Posterior vena cava (tissue), 2 donors: ENCODE measurements around the gene SLC25A22. TPM values are rescaled to one million over a fixed set of nuclear protein-coding genes. Genes with fewer than 3 reads are reported as not detected.

Experiments
- DNase-seq: peaks from one replicate; pipeline ENCODE4 v3.0.0-alpha.2; 2020; ENCODE audit warnings: low spot score
- intact Hi-C, 2 donors: fragments of 100-400 bp; cut with DNase I; formaldehyde crosslinking; loops; one replicate each; pipeline versions ENCODE4 v1.14.1 to v1.14.2; 2022 to 2023
- total RNA-seq, 2 donors: library from RNA; stranded (reverse); fragmentation: NEBNext Ultra II Directional; extraction: Animal tissue kit (Norgen Biotek cat#: 25700); gene quantifications; one replicate each; pipeline ENCODE4 v1.2.1, GENCODE V29; 2021
- donor health status: DM: yes; HTN: yes; CAD: no.
- donor health status: DM: yes; HTN: yes; CAD: no.

SLC25A22 gene
- total RNA-seq, 2 donors from 2014 or later: 10.6 to 11.2 TPM

DNA sequence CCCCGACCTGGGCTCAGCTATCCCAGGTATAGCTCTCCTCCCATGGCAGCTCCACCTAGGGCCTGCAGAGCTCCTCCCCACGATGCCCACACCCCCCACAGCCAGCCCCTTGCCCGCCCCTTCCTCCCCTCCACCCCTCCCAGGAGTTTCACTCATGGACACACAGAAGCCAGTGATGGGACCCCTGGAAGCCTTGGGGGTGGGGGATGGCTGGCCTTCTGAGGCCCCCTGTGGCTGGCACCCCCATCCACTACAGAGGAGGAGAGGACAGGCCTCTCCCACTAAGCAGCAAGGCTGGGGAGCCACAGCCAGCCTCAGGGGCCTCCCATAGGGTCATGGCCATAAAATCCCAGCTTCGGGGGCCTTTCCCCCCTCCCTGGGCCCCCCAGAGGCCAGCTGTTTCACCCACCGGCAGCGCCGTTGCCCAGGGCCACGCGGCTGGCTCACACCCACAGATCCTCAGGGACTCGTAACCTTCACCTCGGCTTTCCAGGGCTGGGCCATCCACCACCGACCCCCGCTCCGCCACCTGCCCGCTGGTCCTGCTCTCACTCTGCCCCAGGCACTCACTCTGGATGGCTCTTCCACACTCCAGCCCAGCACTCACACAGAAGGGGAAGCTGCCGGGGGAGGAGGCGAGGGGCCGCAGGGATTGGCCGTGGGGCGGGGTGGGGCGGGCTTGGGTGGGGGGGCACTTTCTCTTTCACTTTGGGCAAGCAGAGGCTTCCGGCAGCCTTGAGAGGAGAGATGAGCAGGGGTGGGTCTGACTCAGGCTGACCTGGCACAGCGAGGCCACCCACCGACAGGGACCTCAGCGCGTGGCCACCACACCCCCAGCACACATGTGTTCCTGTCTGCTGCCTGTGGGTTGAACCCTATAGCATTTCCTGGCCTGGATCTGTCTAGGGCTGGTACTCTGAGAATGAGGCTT, 2.2 kb downstream of the SLC25A22 start:
- DNase-seq: peak; percentile 93
- intact Hi-C loops: loop anchor here in 1 of 2 donors (10.0 kb wide), 1 partner anchor 131 kb away; no protein-coding TSS in a partner anchor

DNA sequence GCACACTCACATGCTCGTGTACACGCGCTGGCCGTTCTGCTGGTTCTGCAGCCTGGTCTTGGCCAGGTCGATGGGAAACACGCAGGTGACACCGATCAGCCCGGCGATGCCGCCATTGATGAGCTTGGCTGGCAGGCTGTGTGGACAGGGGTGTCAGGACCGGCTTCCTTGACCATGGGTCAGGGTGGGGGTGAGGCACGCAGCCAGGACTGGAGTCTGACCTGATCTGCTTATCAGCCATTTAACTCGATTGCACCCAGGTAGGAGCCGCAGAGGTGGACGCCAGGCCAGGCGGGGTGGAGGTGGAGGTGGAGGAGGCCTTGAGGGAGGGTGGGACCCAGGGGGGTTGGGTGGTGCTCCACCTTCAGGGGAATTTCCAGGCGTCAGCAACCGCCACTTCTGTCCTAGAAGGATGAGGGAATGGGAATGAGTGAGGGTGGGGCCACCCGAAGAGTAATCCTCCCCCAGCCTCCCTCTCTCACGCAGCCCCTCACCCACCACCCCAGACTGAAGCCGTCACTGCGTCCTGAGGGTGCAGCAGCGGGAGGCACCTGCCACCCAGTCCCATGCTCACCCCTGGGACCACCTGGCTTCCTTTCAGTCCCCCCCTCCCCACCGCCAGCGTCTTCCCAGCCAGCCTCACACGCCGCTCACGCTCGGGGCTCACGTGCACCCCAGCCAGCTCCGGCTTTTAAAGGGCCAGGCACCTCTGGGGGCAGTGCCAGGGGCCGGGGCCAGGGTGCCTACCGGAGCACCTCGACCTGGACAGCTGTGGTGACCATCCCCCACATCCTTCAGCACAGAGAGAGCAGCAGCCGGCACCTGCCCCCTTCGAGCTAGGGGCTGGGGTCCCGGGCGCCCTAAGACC, 3.1 kb downstream of the SLC25A22 start:
- DNase-seq: no peak
- intact Hi-C loops: loop anchor here in 1 of 2 donors (10.0 kb wide), 1 partner anchor 130 kb away; no protein-coding TSS in a partner anchor

DNA sequence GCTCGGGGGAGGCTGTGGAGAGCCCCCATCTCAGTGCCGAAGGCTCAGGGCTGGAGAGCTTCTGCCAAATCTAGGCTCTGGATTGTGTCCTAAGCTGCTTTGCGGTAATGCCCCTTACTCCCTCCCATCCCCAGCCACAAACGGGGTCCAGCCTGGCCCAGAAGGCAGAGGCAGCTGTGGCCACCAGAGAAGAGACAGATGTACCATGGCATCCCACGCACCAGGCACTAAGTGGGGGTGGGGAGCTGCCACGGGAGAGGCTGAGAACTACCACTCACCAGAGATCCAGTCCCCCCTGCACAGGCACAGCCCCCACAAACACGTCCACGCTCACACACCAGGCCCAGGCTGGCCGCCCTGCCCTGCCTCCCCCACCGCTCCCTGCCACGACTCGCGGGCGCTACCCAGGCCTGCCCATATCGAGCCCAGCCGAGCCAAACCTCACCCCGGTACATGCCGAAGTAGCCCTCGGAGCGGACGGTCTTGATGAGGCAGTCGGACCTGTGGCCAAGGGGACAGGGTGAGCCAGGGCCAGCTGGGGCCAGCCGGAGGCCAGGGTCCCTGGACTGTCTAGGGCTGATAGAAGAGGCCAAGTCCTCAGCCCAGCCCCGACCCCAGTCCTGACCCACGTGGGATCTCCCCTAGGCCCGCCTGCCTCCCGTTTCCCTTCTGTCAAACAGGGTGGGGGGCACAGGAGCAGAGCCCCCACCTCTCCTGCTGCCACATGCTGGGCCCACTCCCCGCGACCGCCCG, 3.9 kb downstream of the SLC25A22 start:
- DNase-seq: no peak
- intact Hi-C loops: loop anchor here in 1 of 2 donors (10.0 kb wide), 1 partner anchor 129 kb away; no protein-coding TSS in a partner anchor

DNA sequence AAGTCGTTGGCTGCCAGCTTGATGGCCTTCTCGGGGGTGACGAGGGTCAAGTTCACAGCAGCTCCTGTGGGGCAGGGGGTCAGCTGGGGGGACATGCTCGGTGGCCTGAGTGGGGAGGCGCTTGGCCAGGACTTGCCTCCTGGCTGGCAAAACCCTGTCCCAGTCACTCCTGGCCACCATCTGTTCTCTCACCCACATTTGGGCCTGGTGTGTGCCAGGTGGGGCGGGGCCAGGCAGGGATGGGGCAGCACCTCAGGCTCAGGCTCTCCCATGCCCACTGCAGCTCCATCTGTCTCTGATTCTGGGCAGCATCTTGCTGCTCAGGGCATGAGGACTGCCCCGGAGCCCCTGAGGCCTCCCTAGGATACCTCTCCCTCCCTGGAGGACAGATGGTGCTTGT, 4.5 kb downstream of the SLC25A22 start:
- DNase-seq: no peak
- intact Hi-C loops: loop anchor here in 1 of 2 donors (10.0 kb wide), 1 partner anchor 129 kb away; no protein-coding TSS in a partner anchor

DNA sequence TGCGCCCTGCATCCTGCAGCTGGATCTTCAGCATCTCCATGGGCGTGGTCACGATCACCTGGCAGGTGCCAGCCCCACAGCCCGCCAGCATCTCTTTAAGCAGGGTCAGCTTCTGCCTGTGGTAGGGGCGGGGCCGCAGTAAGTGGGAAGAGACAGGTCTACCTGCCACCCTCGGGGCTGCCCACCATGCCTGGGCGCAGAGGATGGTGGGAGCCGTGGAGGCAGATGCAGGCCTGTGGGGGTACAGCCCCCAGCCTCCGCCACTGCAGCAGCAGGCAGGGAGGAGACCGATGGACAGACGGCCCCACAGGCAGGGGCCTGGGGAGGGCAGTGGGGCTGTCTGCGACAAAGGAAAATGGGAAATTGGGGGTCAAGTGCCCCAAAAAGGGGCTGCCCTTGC, 5.2 kb downstream of the SLC25A22 start:
- DNase-seq: no peak
- intact Hi-C loops: loop anchor here in 1 of 2 donors (10.0 kb wide), 1 partner anchor 128 kb away; no protein-coding TSS in a partner anchor

DNA sequence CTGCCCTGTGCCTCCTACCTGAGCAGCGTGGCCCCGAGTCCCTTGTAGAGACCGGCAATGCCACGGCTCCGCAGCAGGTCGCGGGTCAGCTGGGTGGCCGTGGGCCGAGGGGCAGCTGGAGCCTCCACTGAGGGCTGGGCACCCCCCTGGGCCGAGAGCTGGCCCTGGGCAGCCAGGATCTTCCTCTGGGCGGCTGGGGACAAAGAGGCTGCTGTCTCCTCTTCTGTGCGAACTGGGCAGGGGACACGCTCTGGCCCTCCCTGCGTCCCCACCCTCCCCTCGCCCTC, 5.6 kb downstream of the SLC25A22 start:
- DNase-seq: no peak
- intact Hi-C loops: loop anchor here in 1 of 2 donors (10.0 kb wide), 1 partner anchor 128 kb away; no protein-coding TSS in a partner anchor

DNA sequence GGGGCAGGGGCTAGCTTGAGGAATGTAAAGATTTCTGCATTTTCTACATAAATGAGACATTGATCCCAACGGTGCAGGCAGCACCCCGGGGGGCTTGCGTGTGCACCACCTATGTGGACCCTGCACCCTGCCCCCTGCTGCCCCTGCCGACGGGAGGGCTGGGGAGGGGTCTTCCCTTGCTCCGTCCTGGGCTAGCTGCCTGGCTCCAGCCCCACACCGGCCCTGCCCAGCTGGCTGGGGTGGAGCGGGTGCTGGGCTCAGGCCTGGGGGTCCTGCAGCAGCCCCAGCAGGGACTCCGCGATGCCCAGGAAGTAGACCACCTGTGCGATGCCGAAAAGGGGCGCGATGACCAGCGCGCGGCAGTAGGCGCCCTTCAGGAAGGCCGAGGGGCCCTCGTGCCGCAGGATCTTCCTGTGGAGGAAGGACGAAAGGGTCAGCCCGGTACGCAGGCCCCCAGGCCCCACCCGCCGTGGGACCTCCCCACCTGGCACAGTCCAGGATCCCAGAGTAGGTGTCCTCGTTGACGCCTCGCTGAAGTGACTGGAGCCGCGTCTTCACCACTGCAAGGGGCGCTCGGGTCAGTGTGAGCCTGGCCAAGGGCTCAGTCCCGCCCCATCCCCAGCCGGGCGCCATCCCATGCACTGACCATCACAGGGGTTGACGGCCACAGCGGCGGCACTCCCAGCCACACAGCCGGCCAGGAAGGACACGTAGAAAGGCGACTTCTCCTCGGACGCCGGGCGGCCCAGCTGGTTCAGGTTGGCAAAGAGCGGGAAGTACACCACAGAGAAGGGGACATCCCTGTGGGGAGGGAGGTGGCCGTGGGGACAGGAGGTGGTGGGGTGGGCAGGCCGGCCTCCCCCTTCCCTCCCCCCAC, 6.2 kb downstream of the SLC25A22 start:
- intact Hi-C loops: loop anchor here in 1 of 2 donors (10.0 kb wide), 1 partner anchor 127 kb away; no protein-coding TSS in a partner anchor
- DNase-seq: no peak

DNA sequence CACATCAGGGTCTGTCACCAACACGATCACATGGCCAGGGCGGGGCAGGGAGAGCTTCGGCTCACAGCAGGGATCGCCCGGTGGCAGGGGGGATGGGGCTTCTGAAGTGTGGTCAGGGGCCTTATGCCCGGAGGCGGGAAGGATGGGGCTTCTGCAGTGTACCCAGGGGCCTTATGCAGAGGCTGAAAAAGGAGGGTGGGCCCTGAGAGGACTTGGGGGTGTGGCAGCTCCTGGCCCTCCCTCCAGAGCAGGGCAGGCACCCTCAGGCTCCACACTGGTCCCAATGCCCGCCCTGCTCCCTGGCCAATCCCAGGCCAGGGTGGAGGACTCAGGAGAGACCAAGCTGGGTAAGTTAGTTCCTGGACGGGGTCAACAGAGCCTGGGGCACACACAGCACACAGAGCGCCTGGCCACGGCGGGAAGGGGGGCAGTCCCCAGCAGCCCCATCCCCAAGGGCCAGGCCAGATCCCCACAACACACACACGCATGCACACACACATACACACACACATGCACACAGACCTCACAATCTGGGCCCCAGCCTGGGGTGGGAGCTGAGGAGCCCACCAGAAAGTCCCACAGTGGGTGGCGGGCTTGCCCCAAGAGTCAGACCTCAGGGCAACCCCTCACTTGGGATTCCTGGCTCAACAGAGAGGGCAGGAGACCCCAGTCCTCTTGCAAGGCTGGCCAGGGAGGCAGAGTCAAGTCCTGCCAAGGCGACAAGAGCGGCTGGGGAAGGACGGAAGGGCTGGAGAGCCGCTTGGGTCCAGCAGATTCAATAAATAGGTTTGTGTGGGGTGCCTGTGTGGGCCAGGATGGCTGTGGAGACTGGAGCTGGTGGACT, 7.1 kb downstream of the SLC25A22 start:
- DNase-seq: no peak
- intact Hi-C loops: loop anchor here in 1 of 2 donors (10.0 kb wide), 1 partner anchor 126 kb away; no protein-coding TSS in a partner anchor

DNA sequence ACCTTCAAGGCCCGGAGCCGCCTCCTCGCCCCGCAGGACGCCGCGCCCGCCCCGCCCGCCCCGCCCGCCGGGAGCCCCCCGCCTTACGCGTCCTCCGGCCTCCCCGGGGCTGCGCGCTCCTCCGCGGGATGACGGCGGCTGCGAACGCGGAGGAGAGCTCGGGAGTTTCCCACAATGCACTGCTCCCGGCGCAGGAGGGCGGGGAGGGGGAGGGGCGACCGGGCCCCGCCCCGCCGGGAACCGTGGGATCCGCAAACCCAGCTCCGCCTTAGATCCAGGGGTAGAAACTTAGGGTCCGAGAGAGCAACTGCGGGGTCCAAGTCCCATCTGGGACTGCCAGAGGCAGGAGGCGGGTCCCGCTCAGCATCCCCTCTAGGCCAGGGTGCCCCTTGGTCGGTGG, 8.1 kb downstream of the SLC25A22 start, which contains the start of gene CEND1:
Gene CEND1 (minus strand): TSS at position 148 of the 400 bp plus-strand sequence. CDS start 1,514 bp downstream, outside the sequence.
- intact Hi-C loops: loop anchor here in 1 of 2 donors (10.0 kb wide), 1 partner anchor 125 kb away; no protein-coding TSS in a partner anchor
- DNase-seq: no peak

DNA sequence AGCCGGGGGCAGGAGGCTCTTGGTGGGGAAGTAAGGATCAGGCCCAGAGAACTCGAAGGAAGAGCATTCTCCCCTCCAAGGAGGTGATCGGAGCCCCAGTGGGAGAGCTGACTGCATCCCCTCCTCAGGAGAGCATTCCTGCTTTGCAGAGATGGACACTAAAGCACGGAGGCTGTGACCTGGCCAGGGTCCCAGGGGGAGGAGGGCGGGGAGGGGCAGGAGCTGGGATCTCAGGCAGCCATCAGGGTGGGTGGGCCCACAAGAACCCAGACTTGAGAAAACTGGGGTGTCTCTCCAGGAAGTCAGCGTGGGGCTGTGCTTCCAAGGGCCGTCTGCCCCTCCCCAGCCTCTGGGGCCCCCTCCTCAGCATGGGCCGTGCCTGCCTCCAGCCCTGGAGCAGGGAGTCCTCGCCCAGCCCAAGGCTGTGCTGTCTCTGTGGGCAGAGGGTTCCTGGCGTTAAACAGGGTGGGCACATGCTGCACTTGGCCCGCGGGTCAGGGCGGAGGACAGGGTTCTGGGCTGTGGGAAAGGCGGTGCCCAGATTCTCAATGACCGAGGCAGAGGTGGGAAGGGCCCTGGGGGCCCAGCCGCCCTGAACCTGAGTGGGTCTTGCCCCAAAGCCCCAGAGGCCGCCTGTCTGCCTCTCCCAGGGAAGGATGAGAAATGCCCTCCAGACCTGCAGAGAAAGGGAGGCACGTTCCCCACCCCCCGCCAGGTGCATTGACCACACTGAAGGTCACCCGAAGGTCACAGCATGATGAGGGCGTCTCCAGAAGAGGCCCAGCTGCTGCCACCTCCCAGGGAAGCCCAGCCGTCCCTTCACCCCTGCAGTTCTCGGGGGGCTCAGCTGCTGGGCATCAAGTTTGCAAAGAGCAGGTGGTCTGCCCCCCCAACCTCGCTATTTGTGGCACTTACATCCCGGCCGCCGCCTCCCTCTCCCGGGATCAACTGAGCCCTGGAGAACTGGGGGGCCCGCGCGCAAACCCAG, 8.8 kb downstream of the SLC25A22 start:
- no peak for DNase-seq
- intact Hi-C loops: no loop called here

DNA sequence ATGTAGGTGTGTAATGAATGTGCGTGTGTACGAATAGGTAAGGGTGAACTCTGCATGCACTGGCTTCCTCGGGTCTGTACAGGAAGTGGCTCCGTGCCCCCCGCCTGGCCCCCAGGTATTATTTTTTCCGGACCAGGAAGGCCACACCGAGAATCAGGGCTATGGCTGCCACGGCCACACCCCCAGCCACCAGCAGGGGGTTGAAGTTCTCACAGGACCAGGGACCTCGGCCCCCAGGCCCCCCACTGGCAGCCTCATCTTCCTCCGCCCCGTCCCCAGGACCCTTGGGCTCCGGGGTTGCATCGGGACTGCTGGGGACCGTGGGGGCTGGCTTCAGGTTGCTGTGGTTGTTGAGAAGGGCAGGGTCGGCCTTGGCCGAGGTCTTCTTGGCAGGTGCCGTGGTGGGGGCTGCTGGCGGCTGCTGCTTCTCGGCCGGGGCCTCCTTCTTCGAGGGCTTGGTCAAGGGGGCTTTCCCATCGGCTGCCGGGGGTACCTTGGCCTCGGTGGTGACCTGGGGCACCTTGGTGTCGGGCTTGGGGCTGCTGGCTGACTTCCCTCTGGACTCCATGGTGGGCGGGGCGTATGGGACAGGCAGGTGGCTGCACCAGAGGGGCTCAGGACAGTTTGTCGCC, 10.0 kb downstream of the SLC25A22 start:
- intact Hi-C loops: no loop called here
- no peak for DNase-seq

DNA sequence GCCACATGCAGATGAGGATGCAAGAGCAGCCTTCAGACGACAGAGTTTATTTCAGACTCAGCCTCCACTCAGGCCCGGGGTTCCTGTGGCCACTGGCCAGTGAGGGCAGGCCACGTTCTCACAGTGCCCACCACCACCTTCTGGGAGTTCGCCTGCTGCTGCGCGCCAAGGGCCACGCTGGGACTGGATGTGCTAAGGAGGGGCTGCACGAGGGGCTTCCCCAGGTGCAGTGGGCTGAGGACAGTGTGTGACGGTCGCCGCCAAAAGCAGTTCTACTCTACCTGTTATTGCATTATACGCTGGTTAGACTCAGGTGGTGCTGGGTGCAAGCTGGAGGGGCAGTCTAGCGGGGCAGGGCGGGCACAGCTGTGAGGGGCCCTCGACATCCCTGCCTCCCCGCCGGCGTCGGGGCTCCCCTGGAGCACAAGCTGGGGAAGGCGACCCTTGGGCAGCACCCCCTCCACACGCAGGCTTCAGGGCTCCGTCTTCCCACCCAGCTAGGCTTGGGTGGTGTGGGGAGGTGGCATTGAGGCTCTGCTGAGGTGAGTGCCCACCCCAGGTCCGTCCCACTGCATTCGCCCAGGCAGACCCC, 10.9 kb downstream of the SLC25A22 start:
- no peak for DNase-seq
- intact Hi-C loops: no loop called here

DNA sequence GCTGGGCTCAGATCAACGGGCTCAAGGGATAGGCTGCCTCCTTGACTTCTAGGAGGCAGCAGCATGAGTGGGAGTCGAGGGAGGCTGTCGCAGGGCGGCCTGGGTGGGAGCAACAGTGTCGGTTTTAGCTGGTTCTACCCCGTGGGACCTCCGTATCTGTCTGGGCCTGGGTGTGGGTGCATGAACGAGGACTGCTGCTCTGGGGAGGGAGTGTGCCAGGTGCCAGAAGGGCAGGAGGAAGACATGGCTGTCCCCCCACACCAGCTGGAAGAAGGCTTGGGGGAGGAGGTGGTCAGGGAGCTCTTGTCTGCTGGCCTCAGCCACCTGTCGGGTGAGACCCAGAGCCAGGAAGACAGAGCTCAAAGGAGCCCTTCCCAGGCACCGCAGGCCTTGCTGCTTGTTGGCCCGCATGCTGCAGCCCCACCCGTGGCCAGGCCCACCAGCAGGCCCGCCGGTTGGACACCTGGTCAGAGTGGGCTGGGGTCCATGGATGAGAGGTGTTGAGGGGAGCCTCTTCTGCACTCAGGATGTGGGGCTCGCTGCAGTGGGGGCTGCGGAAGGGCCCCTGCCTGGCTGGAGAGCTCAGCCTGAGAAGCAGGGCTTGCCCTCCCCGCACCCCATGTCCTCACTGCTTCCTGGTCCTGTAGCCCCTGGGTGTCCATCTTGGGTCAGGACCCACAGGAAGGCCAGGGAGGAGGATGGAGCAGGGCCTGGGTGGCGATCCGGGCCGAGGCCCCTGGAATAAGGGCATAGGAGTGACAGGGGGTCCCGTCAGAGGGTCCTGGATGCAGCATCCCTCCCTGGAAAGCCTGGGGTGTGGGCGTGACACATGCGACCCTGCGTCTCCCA, 11.6 kb downstream of the SLC25A22 start:
- intact Hi-C loops: no loop called here
- DNase-seq: no peak

DNA sequence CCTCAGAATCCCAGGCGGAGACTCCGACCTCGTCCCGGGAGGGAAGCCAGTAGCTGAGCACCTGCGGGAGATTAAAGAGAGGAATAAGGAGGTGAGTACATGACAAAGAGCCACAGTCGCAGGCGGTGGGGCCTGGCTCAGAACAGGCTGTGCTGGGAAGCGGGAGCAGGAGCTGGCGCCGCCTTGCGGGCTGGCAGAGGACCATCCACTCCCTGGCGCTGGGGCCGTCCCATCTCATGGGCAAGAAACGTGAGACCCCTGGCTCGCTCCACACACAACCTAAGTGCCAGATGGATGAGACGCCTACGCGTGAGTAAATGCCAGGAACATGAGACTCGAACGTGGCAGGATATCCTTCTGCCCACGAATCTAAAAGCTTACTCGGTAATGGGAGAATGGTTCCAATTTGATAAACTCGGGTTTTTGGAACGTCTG, 14.5 kb downstream of the SLC25A22 start:
- DNase-seq: peak; percentile 93
- intact Hi-C loops: no loop called here
